MM.1S (cell line): ENCODE data around the gene CAMK4.

ENCODE experiments used
- EZH2 ChIP-seq: fragments of 300-600 bp; sonication (generic); optimal IDR thresholded peaks from 2 replicates; pipeline ENCODE3; 2017; ENCODE audit warnings: low read depth, mild to moderate bottlenecking, antibody characterized with exemption, low read length, mixed read lengths
- TF ChIP-seq, protein P1 (sequence below): fragments of 300-600 bp; sonication (generic); IDR thresholded peaks from 2 replicates; pipeline ENCODE4 v1.5.1; 2016; ENCODE audit warnings: antibody characterized with exemption, low read length, mixed read lengths

DNA sequence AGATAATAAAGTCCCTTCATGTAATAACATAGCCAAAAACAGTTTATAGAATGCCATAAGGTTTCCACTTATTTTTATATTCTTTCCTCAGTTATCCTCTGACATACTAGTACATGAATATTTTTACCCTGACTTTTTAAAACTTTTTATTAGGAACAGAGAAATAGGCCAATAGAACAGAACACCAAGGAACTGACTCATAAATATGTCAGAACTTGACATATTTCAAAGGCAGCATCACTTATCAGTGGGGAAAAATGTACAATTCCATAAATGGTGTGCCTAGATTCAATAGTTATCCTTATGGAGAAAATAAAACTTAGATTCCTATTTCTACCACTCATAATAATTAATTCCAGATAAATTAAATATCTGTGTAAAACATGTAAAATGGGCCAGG is 278.8 kb downstream of the CAMK4 start:
- no peak for TF ChIP-seq EZH2
- TF ChIP-seq, protein P1, sequence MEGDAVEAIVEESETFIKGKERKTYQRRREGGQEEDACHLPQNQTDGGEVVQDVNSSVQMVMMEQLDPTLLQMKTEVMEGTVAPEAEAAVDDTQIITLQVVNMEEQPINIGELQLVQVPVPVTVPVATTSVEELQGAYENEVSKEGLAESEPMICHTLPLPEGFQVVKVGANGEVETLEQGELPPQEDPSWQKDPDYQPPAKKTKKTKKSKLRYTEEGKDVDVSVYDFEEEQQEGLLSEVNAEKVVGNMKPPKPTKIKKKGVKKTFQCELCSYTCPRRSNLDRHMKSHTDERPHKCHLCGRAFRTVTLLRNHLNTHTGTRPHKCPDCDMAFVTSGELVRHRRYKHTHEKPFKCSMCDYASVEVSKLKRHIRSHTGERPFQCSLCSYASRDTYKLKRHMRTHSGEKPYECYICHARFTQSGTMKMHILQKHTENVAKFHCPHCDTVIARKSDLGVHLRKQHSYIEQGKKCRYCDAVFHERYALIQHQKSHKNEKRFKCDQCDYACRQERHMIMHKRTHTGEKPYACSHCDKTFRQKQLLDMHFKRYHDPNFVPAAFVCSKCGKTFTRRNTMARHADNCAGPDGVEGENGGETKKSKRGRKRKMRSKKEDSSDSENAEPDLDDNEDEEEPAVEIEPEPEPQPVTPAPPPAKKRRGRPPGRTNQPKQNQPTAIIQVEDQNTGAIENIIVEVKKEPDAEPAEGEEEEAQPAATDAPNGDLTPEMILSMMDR, result no peak
